Neural cell (in vitro differentiated cells): Measurements from ENCODE around the gene ZC3H14.

Source experiments
- CTCF ChIP-seq: fragments of 450-650 bp; IDR thresholded peaks from 2 replicates; pipeline ENCODE4 v1.5.1; 2014; ENCODE audit warnings: antibody characterized with exemption, mild to moderate bottlenecking, moderate library complexity; ENCODE audit not compliant: poor library complexity, severe bottlenecking
- EP300 ChIP-seq: fragments of 450-650 bp; conservative IDR thresholded peaks from 2 replicates; pipeline ENCODE4 v1.6.1; 2014; ENCODE audit warnings: antibody characterized with exemption, mild to moderate bottlenecking, moderate library complexity; ENCODE audit not compliant: poor library complexity, severe bottlenecking
- EZH2 ChIP-seq: fragments of 200-600, 300-800 bp; shearing (Covaris generic), sonication (generic); IDR thresholded peaks from 2 replicates; pipeline ENCODE4 v1.6.1; 2014; ENCODE audit warnings: antibody characterized with exemption, low read length, borderline replicate concordance, mild to moderate bottlenecking; ENCODE audit not compliant: insufficient read depth, poor library complexity, severe bottlenecking
- MXI1 ChIP-seq: fragments of 450-650 bp; conservative IDR thresholded peaks from 2 replicates; pipeline ENCODE4 v1.6.1; 2014; ENCODE audit warnings: antibody characterized with exemption, mild to moderate bottlenecking; ENCODE audit not compliant: poor library complexity, severe bottlenecking
- POLR2AphosphoS5 ChIP-seq: IDR thresholded peaks from 2 replicates; pipeline ENCODE4 v1.6.1; 2012
- RAD21 ChIP-seq: fragments of 450-650 bp; conservative IDR thresholded peaks from 2 replicates; pipeline ENCODE4 v1.6.1; 2014; ENCODE audit warnings: antibody characterized with exemption, mild to moderate bottlenecking, moderate library complexity
- SMC3 ChIP-seq: fragments of 450-650 bp; conservative IDR thresholded peaks from 2 replicates; pipeline ENCODE4 v1.6.1; 2014; ENCODE audit warnings: antibody characterized with exemption, mild to moderate bottlenecking, moderate library complexity; ENCODE audit not compliant: poor library complexity
- TAF1 ChIP-seq: IDR thresholded peaks from 2 replicates; pipeline ENCODE4 v1.6.1; 2012; ENCODE audit warnings: low read depth

DNA sequence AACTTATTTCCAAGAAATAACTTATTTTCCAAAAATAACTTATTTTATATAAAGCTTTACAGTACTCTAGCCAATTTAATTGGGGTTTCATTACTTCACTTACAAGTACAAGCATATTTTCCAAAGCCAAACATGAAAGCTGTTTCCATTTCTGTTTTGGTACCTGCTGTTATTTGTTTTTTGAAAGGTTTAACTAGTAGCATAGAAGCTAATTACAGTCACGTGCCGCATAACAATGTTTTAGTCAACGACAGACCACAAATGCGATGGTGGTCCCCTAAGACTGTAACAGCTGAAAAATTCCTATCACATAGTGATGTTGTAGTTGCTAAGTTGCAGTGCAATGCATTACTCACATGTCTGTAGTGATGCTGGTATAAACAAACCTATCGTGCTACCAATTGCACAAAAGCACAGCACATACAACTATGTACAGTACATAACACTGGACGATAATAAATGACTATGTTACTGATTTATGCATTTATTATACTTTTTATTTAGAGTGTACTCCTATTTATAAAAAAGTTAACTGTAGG lies 29.7 kb upstream of the ZC3H14 start:
- TF ChIP-seq CTCF (no peak), EP300 (no peak), POLR2AphosphoS5 (no peak), TAF1 (no peak), EZH2 (no peak), SMC3 (no peak), RAD21 (no peak), MXI1 (no peak)
